GM18519 (cell line): Measurements from ENCODE around the gene CFAP61.

Source experiments
- ATAC-seq: cut with Tn5 transposase; IDR thresholded peaks from one replicate; pipeline ENCODE4 v1.9.1; 2021; ENCODE audit warnings: mild to moderate bottlenecking, moderate library complexity; ENCODE audit not compliant: unreplicated experiment, low FRiP score

CFAP61 gene

GRCh38 chr20:20027284-20027683 is 25.0 kb upstream of the CFAP61 start:
- no peak for ATAC-seq

- ATAC-seq = no peak
These were observed 20.5 kb upstream of the CFAP61 start for GRCh38 chr20:20031790-20032189.

GRCh38 chr20:20034486-20034885 is 17.8 kb upstream of the CFAP61 start:
- no peak for ATAC-seq

- ATAC-seq = no peak
These were observed 15.6 kb upstream of the CFAP61 start for GRCh38 chr20:20036756-20037155.

GRCh38 chr20:20037960-20038359 is 14.4 kb upstream of the CFAP61 start:
- no peak for ATAC-seq

- no peak for ATAC-seq
These were observed 13.7 kb upstream of the CFAP61 start for GRCh38 chr20:20038586-20038985.

- no peak for ATAC-seq
These were observed 12.5 kb upstream of the CFAP61 start for GRCh38 chr20:20039752-20040387.

GRCh38 chr20:20051767-20052073 is 612 bp upstream of the CFAP61 start:
- no peak for ATAC-seq

- no peak for ATAC-seq
These were observed 8.1 kb downstream of the CFAP61 start for GRCh38 chr20:20060234-20060998.

- no peak for ATAC-seq
These were observed 11.8 kb downstream of the CFAP61 start for GRCh38 chr20:20063941-20064702.

- no peak for ATAC-seq
These were observed 13.0 kb downstream of the CFAP61 start for GRCh38 chr20:20065361-20065760.

- ATAC-seq = no peak
These were observed 18.8 kb downstream of the CFAP61 start for GRCh38 chr20:20070871-20071726.

GRCh38 chr20:20073801-20074371 is 21.6 kb downstream of the CFAP61 start:
- ATAC-seq = no peak

- no peak for ATAC-seq
These were observed 22.7 kb downstream of the CFAP61 start for GRCh38 chr20:20075032-20075431.

- no peak for ATAC-seq
These were observed 24.1 kb downstream of the CFAP61 start for GRCh38 chr20:20076297-20077065.

- ATAC-seq = no peak
These were observed 25.7 kb downstream of the CFAP61 start for GRCh38 chr20:20078041-20078440.

- no peak for ATAC-seq
These were observed 26.9 kb downstream of the CFAP61 start for GRCh38 chr20:20079102-20079784.

GRCh38 chr20:20083807-20084206 is 31.5 kb downstream of the CFAP61 start:
- ATAC-seq = no peak

GRCh38 chr20:20084296-20084752 is 32.0 kb downstream of the CFAP61 start:
- ATAC-seq = no peak
